GM12891 (cell line): ENCODE measurements around the gene FCN1.

Source experiments
- POLR2A ChIP-seq: IDR thresholded peaks from 2 replicates; pipeline ENCODE4 v1.6.1; 2011; ENCODE audit warnings: low read depth, low read length, control low read depth
- POLR2AphosphoS5 ChIP-seq: IDR thresholded peaks from 2 replicates; pipeline ENCODE4 v1.6.1; 2011; ENCODE audit warnings: low read depth, low read length, control low read depth
- POU2F2 ChIP-seq: IDR thresholded peaks from 2 replicates; pipeline ENCODE4 v1.6.1; 2011; ENCODE audit warnings: low read depth, mild to moderate bottlenecking, control low read depth, low read length, moderate library complexity
- SPI1 ChIP-seq: IDR thresholded peaks from 2 replicates; pipeline ENCODE4 v1.6.1; 2011; ENCODE audit warnings: low read depth, low read length, control low read depth
- TAF1 ChIP-seq: IDR thresholded peaks from 2 replicates; pipeline ENCODE4 v1.6.1; 2011; ENCODE audit warnings: low read depth, low read length, control low read depth

DNA sequence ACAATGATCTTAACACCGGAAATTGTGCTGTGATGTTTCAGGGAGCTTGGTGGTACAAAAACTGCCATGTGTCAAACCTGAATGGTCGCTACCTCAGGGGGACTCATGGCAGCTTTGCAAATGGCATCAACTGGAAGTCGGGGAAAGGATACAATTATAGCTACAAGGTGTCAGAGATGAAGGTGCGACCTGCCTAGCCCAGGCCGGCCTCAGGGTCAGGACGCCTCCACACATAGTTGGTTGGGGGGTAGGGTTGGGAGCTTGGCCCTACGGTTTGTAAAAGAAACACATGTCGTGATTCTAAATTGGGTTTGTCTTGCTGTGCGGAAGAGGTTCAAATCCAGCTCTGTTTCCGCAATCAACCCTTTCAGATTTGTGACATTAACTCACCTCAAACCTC lies 30.5 kb downstream of the FCN1 start:
- TF ChIP-seq POLR2A (no peak), POLR2AphosphoS5 (no peak), TAF1 (no peak), SPI1 (no peak), POU2F2 (no peak)
